Omental fat pad (tissue), 4 donors: ENCODE results near the gene SMIM21. TPM values are rescaled to one million over a fixed set of nuclear protein-coding genes. Genes with fewer than 3 reads are reported as not detected.

Experiments
- ATAC-seq: fragments of 150-250 bp; one replicate; pipeline ENCODE4 v1.9.1; 2016; ENCODE audit warnings: mild to moderate bottlenecking, moderate library complexity; ENCODE audit not compliant: low FRiP score
- DNase-seq: peaks from one replicate; pipeline ENCODE4 v3.0.0-alpha.2; 2019; ENCODE audit warnings: low spot score
- CTCF ChIP-seq, 3 donors: fragments of 450-650 bp; IDR thresholded peaks; one replicate each; pipeline ENCODE4 v1.5.1; 2016 to 2017; ENCODE audit warnings: antibody characterized with exemption in 3 of 3, mild to moderate bottlenecking in 3 of 3, moderate library complexity in 2 of 3
- total RNA-seq, 4 donors: library from RNA; depleted of rRNA; stranded (reverse); fragments of >200 nt; gene quantifications; one replicate each; pipeline ENCODE4 v1.1.0, GENCODE V29; 2016

Gene SMIM21
- total RNA-seq, 4 donors from 2014 or later: not detected

- no peak for ATAC-seq
- DNase-seq: no peak
- TF ChIP-seq CTCF (IDR thresholded peaks at IDR 0.05): no peak
Observed at GRCh38 chr18:75377926-75378325, 49.6 kb downstream of the SMIM21 start.

GRCh38 chr18:75377258-75377657 is 50.2 kb downstream of the SMIM21 start:
- ATAC-seq (no peak), DNase-seq (no peak)
- no peak for TF ChIP-seq CTCF (IDR thresholded peaks at IDR 0.05)

- no peak for TF ChIP-seq CTCF (IDR thresholded peaks at IDR 0.05)
- DNase-seq: no peak
- no peak for ATAC-seq
Observed at GRCh38 chr18:75376004-75376403, 51.5 kb downstream of the SMIM21 start.

GRCh38 chr18:75375341-75375740 is 52.2 kb downstream of the SMIM21 start:
- DNase-seq (no peak), ATAC-seq (no peak)
- no peak for TF ChIP-seq CTCF (IDR thresholded peaks at IDR 0.05)

GRCh38 chr18:75374466-75374865 is 53.0 kb downstream of the SMIM21 start:
- DNase-seq (no peak), ATAC-seq (no peak)
- no peak for TF ChIP-seq CTCF (IDR thresholded peaks at IDR 0.05)

GRCh38 chr18:75369026-75369721 is 58.3 kb downstream of the SMIM21 start:
- no peak for TF ChIP-seq CTCF (IDR thresholded peaks at IDR 0.05)
- DNase-seq (no peak), ATAC-seq (no peak)

- ATAC-seq (no peak), DNase-seq (no peak)
- no peak for TF ChIP-seq CTCF (IDR thresholded peaks at IDR 0.05)
Observed at GRCh38 chr18:75365837-75366236, 61.7 kb downstream of the SMIM21 start.
